Thoracic aorta (tissue), 2 donors: Measurements from ENCODE around the gene ZFAND3. TPM values are rescaled to one million over a fixed set of nuclear protein-coding genes. Genes with fewer than 3 reads are reported as not detected.

Experiments
- ATAC-seq: fragments of 150-250 bp; one replicate; pipeline ENCODE4 v1.8.0; 2017; ENCODE audit warnings: low read depth; ENCODE audit not compliant: insufficient number of reproducible peaks, low FRiP score
- DNase-seq: peaks from one replicate; pipeline ENCODE4 v3.0.0-alpha.2; 2020; ENCODE audit warnings: low spot score
- H3K27ac ChIP-seq, 2 donors: fragments of 200-600 bp; sonication (generic); 1 replicate in 1 of 2; 2 replicates in 1 of 2; pipeline ENCODE4 v1.5.1; 2016; ENCODE audit warnings: mild to moderate bottlenecking in 2 of 2, moderate library complexity in 2 of 2
- H3K27me3 ChIP-seq: fragments of 200-600 bp; sonication (generic); replicated peaks from 2 replicates; pipeline ENCODE4 v1.6.0; 2016; ENCODE audit warnings: mild to moderate bottlenecking; ENCODE audit not compliant: insufficient read depth
- H3K36me3 ChIP-seq: fragments of 200-600 bp; sonication (generic); one replicate; pipeline ENCODE4 v1.5.1; 2016
- H3K4me1 ChIP-seq, 2 donors: fragments of 200-600 bp; sonication (generic); 1 replicate in 1 of 2; 2 replicates in 1 of 2; pipeline versions ENCODE4 v1.5.1 to v1.6.0; 2016; ENCODE audit warnings: low read depth in 2 of 2, mild to moderate bottlenecking in 1 of 2; ENCODE audit not compliant: control insufficient read depth in 1 of 2
- H3K4me3 ChIP-seq: fragments of 200-600 bp; sonication (generic); 2 replicates; pipeline ENCODE4 v1.5.1; 2016; ENCODE audit warnings: mild to moderate bottlenecking
- H3K9me3 ChIP-seq: fragments of 200-600 bp; sonication (generic); 2 replicates; pipeline ENCODE4 v1.5.1; 2016
- total RNA-seq, 2 donors: library from RNA; depleted of rRNA; stranded (reverse); fragments of >200 nt; gene quantifications; one replicate each; pipeline versions ENCODE4 v1.1.0 to v1.2.3, GENCODE V29; 2016
- TF ChIP-seq, protein P1 (sequence below): fragments of 200-600 bp; sonication (generic); IDR thresholded peaks from one replicate; pipeline ENCODE4 v1.5.1; 2019; ENCODE audit warnings: antibody characterized with exemption

ZFAND3 gene
- total RNA-seq, 2 donors from 2014 or later = 45.4 to 56.2 TPM

DNA sequence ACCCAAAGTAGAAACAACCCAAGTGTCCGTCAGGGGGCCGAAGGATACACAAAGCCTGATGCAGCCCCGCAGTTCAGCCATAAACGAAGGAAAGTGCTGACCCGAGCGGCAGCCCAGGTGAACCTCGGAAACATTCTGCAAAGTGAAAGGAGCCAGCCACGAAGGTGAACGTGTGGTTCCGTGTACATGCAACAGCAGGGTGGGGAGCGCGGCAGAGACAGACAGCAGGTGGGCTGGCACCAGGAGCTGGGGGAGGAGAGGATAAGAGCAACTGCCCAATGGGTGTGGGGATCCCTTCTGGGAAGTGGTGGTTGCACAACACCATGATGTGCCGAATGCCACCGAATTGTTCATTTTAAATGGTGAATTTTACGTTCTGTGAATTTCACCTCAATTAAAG is 341.8 kb downstream of the ZFAND3 start:
- H3K9me3 ChIP-seq = no peaks in the 10 kb centered on the region
- no peaks in the 10 kb centered on the region for H3K27me3 ChIP-seq
- ATAC-seq (no peak), DNase-seq (no peak)
- H3K4me3 ChIP-seq = no peak overlapping the region
- TF ChIP-seq, protein P1, sequence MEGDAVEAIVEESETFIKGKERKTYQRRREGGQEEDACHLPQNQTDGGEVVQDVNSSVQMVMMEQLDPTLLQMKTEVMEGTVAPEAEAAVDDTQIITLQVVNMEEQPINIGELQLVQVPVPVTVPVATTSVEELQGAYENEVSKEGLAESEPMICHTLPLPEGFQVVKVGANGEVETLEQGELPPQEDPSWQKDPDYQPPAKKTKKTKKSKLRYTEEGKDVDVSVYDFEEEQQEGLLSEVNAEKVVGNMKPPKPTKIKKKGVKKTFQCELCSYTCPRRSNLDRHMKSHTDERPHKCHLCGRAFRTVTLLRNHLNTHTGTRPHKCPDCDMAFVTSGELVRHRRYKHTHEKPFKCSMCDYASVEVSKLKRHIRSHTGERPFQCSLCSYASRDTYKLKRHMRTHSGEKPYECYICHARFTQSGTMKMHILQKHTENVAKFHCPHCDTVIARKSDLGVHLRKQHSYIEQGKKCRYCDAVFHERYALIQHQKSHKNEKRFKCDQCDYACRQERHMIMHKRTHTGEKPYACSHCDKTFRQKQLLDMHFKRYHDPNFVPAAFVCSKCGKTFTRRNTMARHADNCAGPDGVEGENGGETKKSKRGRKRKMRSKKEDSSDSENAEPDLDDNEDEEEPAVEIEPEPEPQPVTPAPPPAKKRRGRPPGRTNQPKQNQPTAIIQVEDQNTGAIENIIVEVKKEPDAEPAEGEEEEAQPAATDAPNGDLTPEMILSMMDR = no peak
- no peak overlapping the region for H3K27ac ChIP-seq
- no peaks in the 10 kb centered on the region for H3K4me1 ChIP-seq
- no peaks in the 10 kb centered on the region for H3K36me3 ChIP-seq

DNA sequence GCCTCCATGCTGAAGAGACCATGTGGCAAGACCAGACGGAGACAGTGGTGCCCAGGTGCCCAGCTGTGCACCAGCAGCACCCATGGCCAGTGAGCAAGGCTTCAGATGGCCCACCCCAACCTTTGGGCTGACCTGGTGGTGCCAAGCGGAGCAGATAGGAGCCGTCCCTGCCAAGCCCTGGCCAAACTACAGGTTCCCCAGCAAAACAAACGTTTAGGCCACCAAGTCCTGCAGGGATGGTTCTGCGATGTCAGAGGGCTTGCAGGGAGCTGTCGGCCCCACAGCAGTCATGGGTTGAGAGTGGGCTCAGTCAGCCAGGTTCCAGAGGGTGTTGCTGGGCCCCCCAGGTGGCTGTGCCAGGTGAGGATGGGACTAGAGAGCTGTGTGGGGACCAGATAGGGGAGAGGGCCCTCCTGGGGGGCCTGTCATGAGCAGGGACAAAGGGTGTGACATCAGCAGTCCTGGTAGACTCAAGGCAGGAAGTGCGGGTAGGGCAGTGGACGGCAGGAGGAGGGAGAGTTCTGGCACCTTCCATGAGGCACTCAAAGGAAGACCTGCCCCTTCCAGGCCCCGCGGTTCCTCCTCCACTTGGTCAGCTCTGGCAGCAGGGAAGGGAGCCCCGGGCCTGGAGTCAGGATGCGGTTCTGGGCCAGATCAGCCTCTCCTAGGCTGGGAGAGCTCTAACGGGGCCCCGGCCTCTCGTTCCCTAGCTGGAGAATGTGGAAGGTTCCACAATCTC is 342.4 kb downstream of the ZFAND3 start:
- ATAC-seq (no peak), DNase-seq (no peak)
- H3K4me3 ChIP-seq = no peak overlapping the region
- H3K27me3 ChIP-seq = no peaks in the 10 kb centered on the region
- no peak overlapping the region for H3K27ac ChIP-seq
- no peaks in the 10 kb centered on the region for H3K36me3 ChIP-seq
- no peaks in the 10 kb centered on the region for H3K4me1 ChIP-seq
- TF ChIP-seq, protein P1 = no peak
- H3K9me3 ChIP-seq = no peaks in the 10 kb centered on the region

DNA sequence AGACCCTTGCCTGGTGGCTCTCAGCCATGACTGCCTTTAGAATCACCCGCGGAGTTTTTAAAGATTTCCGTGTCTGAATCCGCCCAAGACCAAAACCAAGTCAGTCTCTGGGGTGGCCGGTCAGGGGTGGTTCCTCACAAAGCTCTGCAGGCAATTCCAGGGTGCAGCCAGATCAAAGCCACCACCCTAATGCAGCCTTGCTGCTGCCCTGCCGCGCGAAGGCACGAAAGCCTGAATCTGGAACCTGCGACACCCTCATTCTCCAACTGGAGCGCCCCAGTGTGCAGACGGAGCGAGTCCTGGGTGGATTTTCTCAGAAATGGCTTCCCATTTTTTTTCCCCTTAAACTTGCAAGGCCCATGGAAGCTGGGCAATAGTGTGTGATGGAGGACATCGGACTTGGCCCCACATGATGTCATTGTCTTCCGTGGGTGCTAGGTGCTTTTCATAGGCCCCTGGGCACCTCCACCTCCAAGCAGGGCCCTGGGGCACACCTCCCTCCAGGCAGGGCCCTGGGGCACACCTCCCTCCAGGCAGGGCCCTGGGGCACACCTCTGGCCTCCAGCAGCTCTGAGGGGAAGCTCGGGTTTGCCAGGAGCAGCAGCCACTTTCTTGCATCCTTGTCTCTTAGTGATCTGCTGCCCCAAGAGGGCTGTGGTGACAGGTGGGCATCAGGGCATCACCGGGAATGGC is 343.1 kb downstream of the ZFAND3 start:
- Histone ChIP-seq H3K27ac (no peak overlapping the region), H3K36me3 (no peaks in the 10 kb centered on the region), H3K4me1 (no peaks in the 10 kb centered on the region), H3K27me3 (no peaks in the 10 kb centered on the region), H3K9me3 (no peaks in the 10 kb centered on the region), H3K4me3 (no peak overlapping the region)
- TF ChIP-seq, protein P1 = no peak
- DNase-seq = no peak
- ATAC-seq = no peak

DNA sequence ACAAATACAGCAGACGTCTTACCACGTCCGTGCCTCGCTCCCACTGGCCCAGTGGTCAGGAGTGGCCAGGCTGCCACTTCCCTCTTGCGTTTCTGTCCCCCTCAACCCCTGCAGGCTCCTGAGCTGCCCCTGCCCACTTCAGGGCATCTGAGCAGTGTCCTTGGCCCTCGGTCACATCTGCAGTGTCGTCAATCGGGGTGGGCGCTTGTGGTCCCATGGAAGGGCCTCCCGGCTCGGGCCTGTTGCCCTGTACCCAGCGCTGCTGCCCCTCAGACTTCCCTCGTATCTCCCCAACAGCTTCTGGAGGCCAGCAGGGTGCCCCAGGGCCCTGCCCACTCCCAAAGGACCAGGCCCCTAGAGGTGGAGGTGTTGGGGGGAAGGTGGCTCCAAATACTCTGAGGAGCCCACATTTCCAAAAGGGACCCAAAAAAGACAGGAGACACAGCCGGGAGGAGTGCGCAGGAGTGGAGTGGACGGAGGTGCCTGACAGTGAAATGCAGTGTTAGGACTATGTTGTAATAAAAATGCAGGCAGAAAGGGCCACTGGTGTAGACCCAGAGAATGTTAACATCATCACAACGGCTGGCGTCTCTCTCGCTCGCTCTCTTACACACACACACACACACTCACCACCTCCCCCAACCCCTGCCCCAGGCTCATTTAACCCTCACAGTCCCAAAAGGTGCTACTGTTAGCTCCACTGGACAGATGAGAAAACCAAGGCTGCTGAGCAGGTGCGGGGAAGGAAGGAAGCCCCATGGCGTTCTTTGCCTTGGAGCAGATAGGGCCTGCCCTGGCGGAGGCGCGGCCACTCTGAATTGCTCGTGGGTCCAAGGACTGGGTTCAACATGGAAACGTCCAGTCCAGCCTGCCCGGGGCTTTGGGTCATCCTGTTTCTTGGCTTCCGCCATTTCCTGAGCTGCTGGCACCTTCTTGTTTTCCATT is 343.9 kb downstream of the ZFAND3 start:
- Histone ChIP-seq H3K36me3 (no peaks in the 10 kb centered on the region), H3K9me3 (no peaks in the 10 kb centered on the region), H3K27me3 (no peaks in the 10 kb centered on the region), H3K4me3 (no peak overlapping the region), H3K27ac (no peak overlapping the region), H3K4me1 (no peaks in the 10 kb centered on the region)
- DNase-seq (no peak), ATAC-seq (no peak)
- TF ChIP-seq, protein P1 = no peak

- Histone ChIP-seq H3K27me3 (no peaks in the 10 kb centered on the region), H3K36me3 (no peaks in the 10 kb centered on the region), H3K27ac (no peak overlapping the region), H3K4me3 (no peak overlapping the region), H3K4me1 (no peaks in the 10 kb centered on the region), H3K9me3 (no peaks in the 10 kb centered on the region)
- ATAC-seq (no peak), DNase-seq (no peak)
- TF ChIP-seq, protein P1 = no peak
These were observed 344.6 kb downstream of the ZFAND3 start for GRCh38 chr6:38164131-38164481.
